GM12878 (cell line): ENCODE measurements around the gene CAB39. TPM values are rescaled to one million over a fixed set of nuclear protein-coding genes. Genes with fewer than 3 reads are reported as not detected.
A peak's percentile ranks its signal among the peaks of the same experiment; 100 is the strongest.

Experiments
- BMI1 ChIP-seq: fragments of 450-650 bp; IDR thresholded peaks from 2 replicates; pipeline ENCODE4 v1.6.1; 2016; ENCODE audit warnings: mild to moderate bottlenecking, moderate library complexity, borderline replicate concordance
- CBFB ChIP-seq: IDR thresholded peaks from 2 replicates; pipeline ENCODE4 v1.6.1; 2016; ENCODE audit warnings: antibody characterized with exemption, low read depth
- CBX3 ChIP-seq: fragments of 200-600 bp; sonication (generic); IDR thresholded peaks from 2 replicates; pipeline ENCODE4 v1.6.1; 2016; ENCODE audit warnings: low read depth, borderline replicate concordance
- EP300 ChIP-seq, 2 experiments: fragments of 150-350 bp in 1 of 2; IDR thresholded peaks; 2 replicates each; pipeline ENCODE4 v1.6.1; 2011 to 2012; ENCODE audit warnings: low read depth in 2 of 2, low read length in 2 of 2, borderline replicate concordance in 1 of 2, improper control_type of control experiment in 1 of 2, inconsistent platforms in 1 of 2; ENCODE audit not compliant: control insufficient read depth in 1 of 2
- ETV6 ChIP-seq, 2 experiments: fragments of 450-650 bp in 1 of 2; IDR thresholded peaks in 1 of 2; conservative IDR thresholded peaks in 1 of 2; 2 replicates each; pipeline ENCODE4 v1.6.1; 2014; ENCODE audit warnings: antibody characterized with exemption in 1 of 2, borderline replicate concordance in 1 of 2, low read depth in 1 of 2, mild to moderate bottlenecking in 1 of 2, moderate library complexity in 1 of 2
- HCFC1 ChIP-seq: fragments of 150-350 bp; IDR thresholded peaks from 2 replicates; pipeline ENCODE4 v1.6.1; 2014; ENCODE audit warnings: low read length
- IKZF1 ChIP-seq: fragments of 450-650 bp; conservative IDR thresholded peaks from 2 replicates; pipeline ENCODE4 v1.6.1; 2017; ENCODE audit warnings: antibody characterized with exemption, mild to moderate bottlenecking
- IKZF2 ChIP-seq, 2 experiments: fragments of 450-650 bp; IDR thresholded peaks; 2 replicates each; pipeline ENCODE4 v1.6.1; 2017; ENCODE audit warnings: mild to moderate bottlenecking in 2 of 2, moderate library complexity in 2 of 2
- JUND ChIP-seq: IDR thresholded peaks from 2 replicates; pipeline ENCODE4 v1.6.1; 2012; ENCODE audit warnings: low read depth, mild to moderate bottlenecking, low read length, improper control_type of control experiment, moderate library complexity
- NFXL1 ChIP-seq: fragments of 450-650 bp; IDR thresholded peaks from 2 replicates; pipeline ENCODE4 v1.6.1; 2017; ENCODE audit warnings: antibody characterized with exemption, mild to moderate bottlenecking, borderline replicate concordance
- PKNOX1 ChIP-seq: fragments of 450-650 bp; IDR thresholded peaks from 2 replicates; pipeline ENCODE4 v1.6.1; 2016; ENCODE audit warnings: mild to moderate bottlenecking
- POU2F2 ChIP-seq: IDR thresholded peaks from 3 replicates; pipeline ENCODE4 v1.6.1; 2011; ENCODE audit warnings: low read depth, mild to moderate bottlenecking, low read length, borderline replicate concordance
- RAD51 ChIP-seq: fragments of 450-650 bp; IDR thresholded peaks from 2 replicates; pipeline ENCODE4 v1.6.1; 2016; ENCODE audit warnings: moderate library complexity, mild to moderate bottlenecking, inconsistent platforms
- SPI1 ChIP-seq: IDR thresholded peaks from 2 replicates; pipeline ENCODE4 v1.6.1; 2011; ENCODE audit warnings: low read depth, mild to moderate bottlenecking, low read length, moderate library complexity, borderline replicate concordance; ENCODE audit not compliant: insufficient read depth
- YY1 ChIP-seq: IDR thresholded peaks from 2 replicates; pipeline ENCODE4 v1.6.1; 2011; ENCODE audit warnings: low read depth, mild to moderate bottlenecking, low read length
- polyA plus RNA-seq, 11 experiments: library from polyadenylated mRNA; depleted of rRNA in 4 of 11; unstranded in 6 of 11; stranded (reverse) in 5 of 11; fragments of >200 nt; fragmentation: Nextera tagmentation in 4 of 11; fragmentation: Illumina TruSeq in 1 of 11; extraction: Ambion mirVana in 4 of 11; extraction: Trizol in 1 of 11; gene quantifications; 1 replicate in 1 of 11; 2 replicates in 10 of 11; pipeline versions ENCODE4 v1.2.1 to v1.2.3, GENCODE V29; 2011 to 2016; ENCODE audit warnings: inconsistent platforms in 2 of 11, missing spikeins in 2 of 11, low read depth in 1 of 11
- total RNA-seq, 4 experiments: library from RNA; depleted of rRNA in 3 of 4; stranded (reverse); fragments of >200 nt in 3 of 4; fragmentation: Illumina TruSeq in 1 of 4; extraction: Trizol in 1 of 4; gene quantifications; 2 replicates each; pipeline versions ENCODE4 v1.2.1 to v1.2.3, GENCODE V29; 2013 to 2021
- TF ChIP-seq, protein P1 (sequence below): fragments of 450-650 bp; IDR thresholded peaks from 2 replicates; pipeline ENCODE4 v1.6.1; 2017; ENCODE audit warnings: mild to moderate bottlenecking, moderate library complexity
- TF ChIP-seq, protein P2 (sequence below): IDR thresholded peaks from 2 replicates; pipeline ENCODE4 v1.6.1; 2011; ENCODE audit warnings: low read depth, mild to moderate bottlenecking, low read length, moderate library complexity, borderline replicate concordance; ENCODE audit errors: extremely low read depth

Gene CAB39
- total and polyA plus RNA-seq, 10 of the 15 experiments (the other 5 are each of a cell fraction or from before 2014, with no cell fraction given): 13.3 to 129 (median 62.9) TPM

DNA sequence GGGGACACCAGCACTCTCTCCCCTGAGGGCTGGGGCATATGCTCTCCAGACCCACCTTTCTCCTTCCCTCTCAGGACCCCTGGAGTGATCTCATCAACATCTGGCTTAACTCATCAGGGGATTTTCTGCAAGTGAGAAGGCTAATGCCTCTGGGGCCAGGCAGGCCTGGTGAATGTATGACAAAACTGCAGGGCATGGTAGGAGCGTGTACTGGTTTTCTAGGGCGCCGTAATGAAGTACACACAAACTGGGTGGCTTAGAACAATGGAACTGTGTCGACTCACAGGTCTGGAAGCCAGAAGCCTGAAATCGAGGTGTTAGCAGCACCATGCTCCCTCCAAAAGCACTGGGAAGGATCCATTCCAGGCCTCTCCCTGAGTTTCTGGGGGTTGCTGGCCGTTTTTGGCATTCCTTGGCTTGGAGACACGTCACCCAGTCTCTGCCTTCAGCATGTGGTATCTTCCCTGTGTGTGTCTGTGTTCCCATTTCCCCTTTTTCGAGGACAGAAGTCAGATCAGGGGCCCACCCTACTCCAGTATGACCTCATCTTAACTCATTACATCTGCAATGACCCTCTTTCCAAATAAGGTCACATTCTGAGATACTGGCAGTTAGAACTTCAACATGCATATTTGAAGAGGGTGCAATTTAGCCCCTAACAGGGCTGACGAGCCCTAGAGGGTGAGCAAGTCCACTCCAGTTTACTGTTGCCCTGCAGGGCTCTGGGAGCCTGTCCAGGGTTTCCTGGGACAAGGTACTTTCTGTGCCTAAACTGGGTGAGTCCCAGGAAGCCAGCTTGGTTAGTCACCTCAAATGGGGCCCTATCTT, 45.5 kb upstream of the CAB39 start (continued):
- TF ChIP-seq IKZF1: peak; percentile 97
- no peak for TF ChIP-seq HCFC1
- TF ChIP-seq ETV6 (conservative IDR thresholded peaks at IDR 0.05 in 1 of 2, IDR thresholded peaks at IDR 0.05 in 1 of 2; ENCODE audit: borderline replicate concordance in 1 of 2, low read depth in 1 of 2): peak in 1 of 2 experiments; percentile 45; a peak in 1 of 4 replicates
- peak; percentile 94 to 95 for TF ChIP-seq IKZF2 (IDR thresholded peaks at IDR 0.05)
- no peak for TF ChIP-seq NFXL1
- TF ChIP-seq JUND: 0 out of 2 replicates have a peak, but pooled peaks have one; percentile 8
- TF ChIP-seq CBFB: 0 out of 2 replicates have a peak, but pooled peaks have one; percentile 46
- 0 out of 3 replicates have a peak, but pooled peaks have one; percentile 61 for TF ChIP-seq POU2F2
- TF ChIP-seq BMI1: no peak
- TF ChIP-seq, protein P1, sequence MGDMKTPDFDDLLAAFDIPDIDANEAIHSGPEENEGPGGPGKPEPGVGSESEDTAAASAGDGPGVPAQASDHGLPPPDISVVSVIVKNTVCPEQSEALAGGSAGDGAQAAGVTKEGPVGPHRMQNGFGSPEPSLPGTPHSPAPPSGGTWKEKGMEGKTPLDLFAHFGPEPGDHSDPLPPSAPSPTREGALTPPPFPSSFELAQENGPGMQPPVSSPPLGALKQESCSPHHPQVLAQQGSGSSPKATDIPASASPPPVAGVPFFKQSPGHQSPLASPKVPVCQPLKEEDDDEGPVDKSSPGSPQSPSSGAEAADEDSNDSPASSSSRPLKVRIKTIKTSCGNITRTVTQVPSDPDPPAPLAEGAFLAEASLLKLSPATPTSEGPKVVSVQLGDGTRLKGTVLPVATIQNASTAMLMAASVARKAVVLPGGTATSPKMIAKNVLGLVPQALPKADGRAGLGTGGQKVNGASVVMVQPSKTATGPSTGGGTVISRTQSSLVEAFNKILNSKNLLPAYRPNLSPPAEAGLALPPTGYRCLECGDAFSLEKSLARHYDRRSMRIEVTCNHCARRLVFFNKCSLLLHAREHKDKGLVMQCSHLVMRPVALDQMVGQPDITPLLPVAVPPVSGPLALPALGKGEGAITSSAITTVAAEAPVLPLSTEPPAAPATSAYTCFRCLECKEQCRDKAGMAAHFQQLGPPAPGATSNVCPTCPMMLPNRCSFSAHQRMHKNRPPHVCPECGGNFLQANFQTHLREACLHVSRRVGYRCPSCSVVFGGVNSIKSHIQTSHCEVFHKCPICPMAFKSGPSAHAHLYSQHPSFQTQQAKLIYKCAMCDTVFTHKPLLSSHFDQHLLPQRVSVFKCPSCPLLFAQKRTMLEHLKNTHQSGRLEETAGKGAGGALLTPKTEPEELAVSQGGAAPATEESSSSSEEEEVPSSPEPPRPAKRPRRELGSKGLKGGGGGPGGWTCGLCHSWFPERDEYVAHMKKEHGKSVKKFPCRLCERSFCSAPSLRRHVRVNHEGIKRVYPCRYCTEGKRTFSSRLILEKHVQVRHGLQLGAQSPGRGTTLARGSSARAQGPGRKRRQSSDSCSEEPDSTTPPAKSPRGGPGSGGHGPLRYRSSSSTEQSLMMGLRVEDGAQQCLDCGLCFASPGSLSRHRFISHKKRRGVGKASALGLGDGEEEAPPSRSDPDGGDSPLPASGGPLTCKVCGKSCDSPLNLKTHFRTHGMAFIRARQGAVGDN: peak; percentile 91
- TF ChIP-seq YY1: 0 out of 2 replicates have a peak, but pooled peaks have one; percentile 6
- no peak for TF ChIP-seq CBX3
- peak; percentile 38 to 75; a peak in 3 of 4 replicates for TF ChIP-seq EP300 (IDR thresholded peaks at IDR 0.05; ENCODE audit: borderline replicate concordance in 1 of 2, control insufficient read depth in 1 of 2, low read depth in 2 of 2, low read length in 2 of 2)
- TF ChIP-seq, protein P2, sequence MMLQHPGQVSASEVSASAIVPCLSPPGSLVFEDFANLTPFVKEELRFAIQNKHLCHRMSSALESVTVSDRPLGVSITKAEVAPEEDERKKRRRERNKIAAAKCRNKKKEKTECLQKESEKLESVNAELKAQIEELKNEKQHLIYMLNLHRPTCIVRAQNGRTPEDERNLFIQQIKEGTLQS: no peak
- 0 out of 2 replicates have a peak, but pooled peaks have one; percentile 7 for TF ChIP-seq PKNOX1
- no peak for TF ChIP-seq RAD51
- peak; percentile 98 for TF ChIP-seq SPI1
